HFF-Myc (cell line): ENCODE data around the gene PPIH.
"Not testable (repeated sequence)": the region's sequence is repeated elsewhere in the genome, so short reads cannot be mapped to it uniquely, and the experiment has no call there.

ENCODE experiments used
- DNase-seq: peaks from one replicate; pipeline ENCODE4 v3.0.0-alpha.2; 2011; ENCODE audit warnings: low read depth; ENCODE audit errors: extremely low read depth
- H3K4me3 ChIP-seq: replicated peaks from 2 replicates; pipeline ENCODE4 v1.5.1; 2011; ENCODE audit warnings: low read depth, mild to moderate bottlenecking, control low read depth, low read length
- CTCF ChIP-seq: IDR thresholded peaks from 2 replicates; pipeline ENCODE4 v1.5.1; 2012; ENCODE audit warnings: mild to moderate bottlenecking, low read depth, low read length, control low read depth; ENCODE audit errors: missing control alignments

PPIH gene

GRCh38 chr1:42657981-42658876, at the start of gene PPIH:
Gene PPIH, plus strand, starts transcription at chr1:42658423. Its CDS starts 24 bp downstream, at chr1:42658447.
- TF ChIP-seq CTCF: no peak
- DNase-seq: peak; percentile 71
- H3K4me3 ChIP-seq: peak within 1 kb of the TSS; percentile 67

- DNase-seq: no peak
- no peak overlapping the region for H3K4me3 ChIP-seq
- no peak for TF ChIP-seq CTCF
Measured at GRCh38 chr1:42613803-42614131, 44.5 kb upstream of the PPIH start.

GRCh38 chr1:42618866-42619265, 39.4 kb upstream of the PPIH start:
- TF ChIP-seq CTCF: no peak
- H3K4me3 ChIP-seq: no peak overlapping the region
- DNase-seq: no peak

- no peak for TF ChIP-seq CTCF
- no peak overlapping the region for H3K4me3 ChIP-seq
- no peak for DNase-seq
Measured at GRCh38 chr1:42620307-42620706, 37.9 kb upstream of the PPIH start.

- H3K4me3 ChIP-seq, DNase-seq: not testable (repeated sequence)
Measured at GRCh38 chr1:42621180-42621579, 37.0 kb upstream of the PPIH start.

- not testable (repeated sequence) for DNase-seq, H3K4me3 ChIP-seq
Measured at GRCh38 chr1:42627205-42627604, 31.0 kb upstream of the PPIH start.

- H3K4me3 ChIP-seq: no peak overlapping the region
- no peak for TF ChIP-seq CTCF
- DNase-seq: no peak
Measured at GRCh38 chr1:42639116-42639515, 19.1 kb upstream of the PPIH start.

GRCh38 chr1:42646056-42646455, 12.2 kb upstream of the PPIH start:
- TF ChIP-seq CTCF: no peak
- no peak overlapping the region for H3K4me3 ChIP-seq
- no peak for DNase-seq
